GM04504 (cell line): ENCODE results near the gene OR2V2.
"Not testable (repeated sequence)": the region's sequence is repeated elsewhere in the genome, so short reads cannot be mapped to it uniquely, and the experiment has no call there.

Source experiments
- DNase-seq: peaks from one replicate; pipeline ENCODE4 v3.0.0-alpha.2; 2012; ENCODE audit warnings: low read depth

The OR2V2 gene

DNA sequence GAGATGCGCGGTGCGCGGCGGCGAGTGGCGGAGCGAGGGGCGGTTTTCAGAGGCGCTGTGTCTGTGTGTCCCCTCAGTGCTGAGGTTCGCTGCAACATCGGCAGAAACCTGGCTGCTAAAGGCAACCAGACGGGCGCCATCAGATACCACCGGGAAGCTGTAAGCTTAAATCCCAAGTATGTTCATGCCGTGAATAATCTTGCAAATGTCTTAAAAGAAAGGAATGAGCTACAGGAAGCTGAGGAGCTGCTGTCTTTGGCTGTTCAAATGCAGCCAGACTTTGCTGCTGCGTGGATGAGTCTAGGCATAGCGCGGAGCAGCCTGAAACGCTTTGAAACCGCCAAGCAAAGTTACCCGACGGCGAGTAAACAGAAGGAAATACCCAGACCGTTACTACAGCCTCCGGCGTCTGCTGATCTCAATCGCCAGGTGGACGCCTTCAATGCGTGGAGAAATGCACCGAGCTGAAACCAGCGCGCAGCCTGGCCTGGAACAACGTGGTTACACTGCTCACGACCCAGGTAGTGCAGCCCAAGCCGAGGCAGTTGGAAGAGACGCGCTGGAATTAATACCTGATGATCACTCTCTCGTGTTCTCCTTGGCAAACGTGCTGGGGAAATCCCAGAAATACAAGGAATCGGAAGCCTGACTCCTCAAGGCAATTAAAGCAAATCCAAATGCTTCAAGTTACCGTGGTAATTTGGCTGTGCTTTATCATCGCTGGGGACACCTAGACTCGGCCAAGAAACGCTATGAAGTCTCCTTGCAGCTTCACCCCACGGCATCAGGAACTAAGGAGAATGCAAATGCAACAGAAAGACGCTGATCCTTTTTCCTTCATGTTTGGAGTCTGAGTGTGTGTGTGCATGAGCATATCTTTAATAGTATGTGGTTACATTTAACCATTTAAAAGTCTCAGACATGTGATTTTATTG is 32.3 kb upstream of the OR2V2 start:
- DNase-seq = no peak

DNA sequence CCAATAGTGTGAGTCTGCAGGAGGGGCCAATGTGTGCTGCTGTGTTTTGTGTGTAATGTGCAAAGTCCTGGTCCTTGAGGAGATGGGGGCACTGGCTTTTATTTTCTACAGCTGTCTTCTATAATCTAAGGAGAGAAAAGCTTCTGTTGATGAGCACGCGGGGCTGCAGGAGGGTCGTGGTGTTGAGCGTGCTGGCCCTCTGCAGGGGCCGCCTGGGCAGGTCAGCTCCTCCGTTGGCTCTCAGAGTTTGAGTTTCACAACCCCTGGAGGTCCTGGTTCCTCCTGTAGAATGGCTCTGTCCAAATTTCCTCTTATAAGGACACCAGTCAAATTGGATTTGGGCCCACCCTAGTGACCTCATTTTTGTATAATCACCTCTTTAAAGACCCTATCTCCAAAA is 29.0 kb upstream of the OR2V2 start:
- DNase-seq = no peak

DNA sequence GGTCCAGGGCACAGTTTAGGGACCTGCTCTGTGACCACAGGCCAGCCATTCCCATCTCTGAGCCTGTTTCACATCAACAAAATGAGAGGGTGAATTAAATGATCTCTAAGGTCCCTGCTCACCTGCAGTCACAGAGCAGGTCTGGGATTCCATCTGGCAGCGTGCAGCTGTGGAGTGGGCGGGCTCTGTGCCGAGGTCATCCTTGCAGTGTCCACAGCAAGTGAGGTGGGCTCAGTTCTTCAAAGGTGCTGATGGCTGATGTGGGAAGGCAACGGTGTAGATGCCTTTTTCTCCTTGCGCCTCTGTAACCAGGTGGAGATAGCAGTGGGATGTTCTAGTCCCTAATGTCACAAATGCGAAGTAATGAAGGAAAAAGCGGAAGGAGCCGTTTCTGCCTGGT is 28.3 kb upstream of the OR2V2 start:
- DNase-seq = no peak

DNA sequence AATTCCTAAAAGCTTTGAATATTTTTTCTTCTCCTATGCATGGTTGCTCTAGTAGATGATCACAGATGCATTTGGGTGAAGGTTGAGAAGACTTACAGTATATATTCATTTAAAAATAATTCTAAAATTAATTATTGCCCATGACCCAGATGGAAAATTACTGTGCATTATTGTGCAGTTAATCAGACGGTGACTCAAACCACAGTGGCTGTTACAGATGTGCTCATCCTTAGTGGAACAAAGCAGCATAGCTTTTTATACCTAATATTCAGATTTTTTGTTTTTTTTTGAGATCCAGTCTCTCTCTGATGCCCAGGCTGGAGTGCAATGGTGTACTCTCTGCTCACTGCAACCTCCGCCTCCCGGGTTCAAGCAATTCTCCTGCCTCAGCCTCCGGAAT is 27.1 kb upstream of the OR2V2 start:
- DNase-seq = no peak

DNA sequence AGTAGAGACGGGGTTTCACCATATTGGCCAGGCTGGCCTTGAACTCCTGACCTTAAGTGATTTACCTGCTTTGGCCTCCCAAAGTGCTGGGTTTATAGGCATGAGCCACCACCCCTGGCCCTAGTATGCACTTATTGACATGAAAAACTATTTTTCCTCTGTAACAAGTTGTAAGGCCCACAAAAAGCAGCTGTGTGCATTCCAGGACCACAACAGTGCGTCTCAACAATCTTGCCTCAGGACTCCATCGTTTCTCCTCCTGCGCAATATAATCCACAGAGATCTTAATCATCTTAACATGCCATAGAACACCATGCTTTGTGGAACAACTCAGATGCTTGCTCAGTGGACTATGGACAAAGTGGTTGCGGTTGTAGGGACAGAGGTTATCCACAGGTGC is 26.6 kb upstream of the OR2V2 start:
- DNase-seq = no peak

DNA sequence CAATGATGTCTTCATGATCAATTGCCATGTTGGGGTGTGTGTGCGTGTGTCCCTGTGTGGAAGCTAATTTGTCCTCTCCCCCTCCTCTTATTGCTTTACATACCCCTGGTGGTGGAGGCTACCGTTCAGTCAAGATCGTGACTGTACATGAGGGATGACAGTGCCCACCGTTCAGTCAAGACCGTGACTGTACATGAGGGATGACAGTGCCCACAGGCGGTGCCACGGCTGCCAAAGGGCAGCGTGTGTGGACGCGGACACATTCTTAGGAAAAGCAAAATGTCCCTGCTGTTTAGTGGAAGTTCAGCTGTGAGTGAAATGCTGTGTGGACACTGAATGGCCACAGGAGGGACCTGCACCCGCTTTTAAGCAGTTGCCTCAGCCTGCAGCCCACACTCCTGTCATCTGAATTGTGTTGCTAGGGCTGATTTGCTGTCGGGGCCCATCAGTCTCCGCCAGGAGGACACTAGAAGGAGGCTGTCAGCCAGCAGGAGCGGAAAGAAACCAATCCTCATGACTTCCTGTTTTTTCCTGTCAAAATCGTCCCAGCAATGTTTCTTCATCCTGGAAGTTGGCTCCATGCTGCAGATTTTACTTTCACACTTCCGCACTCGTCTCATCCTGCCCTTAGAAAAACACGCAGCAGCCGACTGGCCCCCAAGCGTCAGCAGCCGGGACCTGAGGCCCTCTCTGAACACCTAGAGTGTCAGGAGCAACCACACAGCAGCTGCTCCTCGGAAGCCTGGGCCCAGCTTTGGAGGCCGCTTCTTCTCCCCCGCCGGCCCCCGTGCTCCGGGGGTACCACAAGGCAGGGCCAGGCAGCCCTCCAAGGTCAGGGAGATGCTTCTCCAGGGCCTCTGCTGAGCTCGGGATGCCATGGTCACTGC is 25.5 kb upstream of the OR2V2 start:
- no peak for DNase-seq

DNA sequence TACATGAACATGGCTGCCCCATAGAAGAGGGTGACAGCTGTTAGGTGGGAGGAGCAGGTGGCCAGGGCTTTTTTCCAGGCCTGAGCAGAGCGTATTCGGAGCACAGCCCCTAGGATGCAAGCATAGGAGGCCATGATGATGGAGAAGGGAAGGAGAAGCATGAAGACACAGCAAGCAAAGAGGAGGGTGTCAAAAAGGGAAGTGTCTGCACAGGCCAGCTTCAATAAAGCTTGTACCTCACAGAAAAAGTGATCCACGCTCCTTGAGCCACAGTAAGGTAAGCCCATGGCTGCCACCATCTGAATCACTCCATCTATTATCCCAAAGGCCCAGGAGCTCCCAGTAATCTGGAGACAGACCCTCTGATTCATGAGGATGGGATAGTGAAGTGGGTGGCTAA is 22.9 kb upstream of the OR2V2 start:
- DNase-seq = no peak

DNA sequence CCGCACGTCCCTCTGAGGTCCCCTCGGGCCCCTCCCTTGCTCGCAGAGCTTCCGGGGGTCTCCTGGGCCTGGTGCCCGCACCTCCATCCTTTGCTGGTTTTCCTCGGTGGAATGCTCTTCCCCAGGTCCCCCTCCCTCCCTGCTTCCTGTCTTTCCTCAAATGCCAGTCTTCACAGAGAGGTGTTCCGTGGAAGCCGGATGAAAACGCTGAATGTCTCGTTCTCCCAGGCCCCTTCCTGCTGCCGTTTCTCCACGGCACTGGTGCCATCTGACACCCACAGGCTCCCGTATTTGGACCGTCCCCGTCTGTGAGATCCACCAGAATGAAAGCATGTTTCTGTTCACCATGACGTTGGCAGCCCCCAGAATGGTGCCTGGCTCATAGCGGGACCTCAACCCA is 20.5 kb upstream of the OR2V2 start:
- no peak for DNase-seq

DNA sequence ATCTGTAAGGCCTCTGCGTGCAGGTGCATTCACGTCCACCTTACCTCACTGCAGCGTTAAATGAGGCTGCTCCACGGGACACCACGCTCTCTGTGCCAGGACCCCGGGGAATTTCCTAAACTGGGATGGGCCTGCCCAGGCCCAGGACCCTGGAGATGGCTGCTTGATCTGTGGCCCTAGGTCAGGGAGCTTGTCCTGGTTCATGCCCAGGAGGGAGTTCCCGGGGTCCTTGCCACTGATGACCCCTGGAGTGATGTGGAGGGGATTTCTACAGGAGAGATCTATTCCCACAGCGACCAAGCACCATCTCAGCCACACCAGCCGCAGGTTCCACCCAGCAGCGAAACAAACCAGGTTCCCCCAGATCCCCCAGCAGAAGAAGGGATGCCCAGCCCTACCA is 19.9 kb upstream of the OR2V2 start:
- no peak for DNase-seq

DNA sequence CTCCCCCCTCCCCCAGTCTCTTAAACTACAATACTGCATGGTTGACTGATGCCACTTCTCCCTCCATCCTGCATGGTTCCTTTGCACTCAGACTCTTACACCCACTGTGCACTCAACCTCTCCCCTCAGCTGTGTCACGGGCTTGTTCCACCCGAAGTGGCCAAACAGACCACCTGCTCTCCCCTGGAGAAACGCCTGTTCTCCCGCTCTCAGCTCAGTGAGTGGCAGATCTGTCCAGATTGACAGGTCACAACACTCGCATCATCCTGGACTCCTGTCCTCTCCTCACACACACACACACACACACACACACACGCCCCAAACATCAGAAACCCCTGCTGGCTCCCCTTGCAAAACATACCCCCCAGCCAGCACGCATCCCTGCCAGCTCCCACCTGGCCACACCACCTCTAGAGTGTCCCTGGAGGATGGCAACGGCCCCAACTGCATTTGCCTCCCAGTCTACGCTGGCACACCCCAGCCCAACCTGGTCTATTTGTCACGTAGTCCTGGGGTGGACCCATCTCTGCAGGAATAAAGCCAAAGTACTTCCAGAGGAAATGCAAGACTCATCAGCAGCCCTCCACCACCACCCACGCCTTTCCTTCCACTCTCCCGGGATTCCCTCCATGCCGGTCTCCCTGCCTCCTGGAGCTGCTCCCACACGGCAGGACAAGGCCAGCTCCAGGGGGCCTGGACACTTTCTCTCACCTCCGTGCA is 19.3 kb upstream of the OR2V2 start:
- no peak for DNase-seq

DNA sequence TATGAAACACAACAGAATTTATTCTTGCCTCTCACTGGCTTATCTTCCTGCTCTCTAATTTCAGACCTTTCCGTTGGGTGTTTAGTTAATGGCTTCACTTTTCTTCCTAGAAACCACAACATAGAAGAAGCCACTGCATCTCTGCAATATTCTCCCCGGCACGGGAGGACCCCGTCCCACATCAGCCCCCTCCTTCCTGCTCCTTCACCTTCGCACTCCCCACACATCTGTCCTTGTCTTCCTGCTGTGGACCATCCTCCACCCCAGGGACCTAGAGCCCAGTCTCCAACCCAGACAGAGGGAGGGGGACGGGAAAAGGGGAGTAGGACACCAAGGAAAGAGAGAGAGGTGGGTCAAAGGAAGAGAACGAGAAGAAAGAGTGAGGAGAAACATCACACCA is 17.8 kb upstream of the OR2V2 start:
- DNase-seq = no peak

DNA sequence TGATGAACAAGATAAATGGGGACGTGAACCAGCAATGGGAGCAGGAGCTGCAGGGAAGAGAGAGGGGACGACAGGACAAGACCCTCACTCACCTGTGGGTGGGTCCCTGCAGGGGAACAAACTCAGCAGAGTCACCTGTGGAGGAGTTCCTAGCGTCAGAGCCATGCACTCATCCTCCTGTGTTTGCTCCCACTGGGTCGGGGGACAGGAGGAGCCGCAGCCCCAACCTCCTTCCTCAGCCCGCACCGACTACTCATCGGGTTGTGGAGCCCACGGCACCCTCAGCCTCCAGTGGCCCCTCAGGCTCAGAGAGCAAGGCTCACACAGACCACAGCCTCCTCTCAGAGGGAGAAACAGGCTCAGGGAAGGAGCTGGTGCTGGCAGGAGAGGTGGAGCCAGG is 17.3 kb upstream of the OR2V2 start:
- not testable (repeated sequence) for DNase-seq

DNA sequence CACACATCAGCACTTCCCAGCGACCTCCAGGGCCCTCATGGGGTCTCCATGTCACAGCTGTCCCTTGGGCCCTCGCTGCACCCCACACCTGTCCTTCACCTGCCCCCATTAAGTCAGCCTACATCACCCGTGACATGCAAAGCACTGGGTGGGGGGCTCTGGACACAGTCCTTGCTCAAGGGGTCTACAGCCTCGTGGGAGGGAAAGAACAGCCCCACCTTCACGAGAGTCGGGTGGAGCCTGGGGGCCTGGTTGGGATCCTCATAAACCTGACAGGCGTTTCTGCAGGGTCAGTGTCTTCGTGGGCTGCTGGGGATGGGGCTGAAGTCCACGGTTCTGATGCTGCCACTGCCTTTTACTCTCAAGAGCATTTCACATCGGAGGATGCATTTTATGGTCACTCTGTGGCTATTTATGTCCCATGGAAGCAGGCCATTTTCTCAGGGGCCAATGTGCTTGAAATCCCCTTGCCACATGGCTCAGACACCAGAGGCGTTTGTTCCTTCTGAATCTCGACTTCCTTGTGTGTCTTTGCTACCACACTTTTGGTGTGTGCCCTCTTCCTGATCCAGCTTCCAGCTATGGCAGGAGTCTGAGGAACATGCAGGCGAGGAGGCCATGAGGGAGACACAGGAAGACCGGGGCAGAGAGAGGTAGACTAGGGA is 16.4 kb upstream of the OR2V2 start, which contains the start of gene OR2V1:
OR2V1 (minus strand) TSS at position 338 of the 665 bp plus-strand sequence. CDS start 5,865 bp downstream, outside the sequence.
- DNase-seq = no peak

DNA sequence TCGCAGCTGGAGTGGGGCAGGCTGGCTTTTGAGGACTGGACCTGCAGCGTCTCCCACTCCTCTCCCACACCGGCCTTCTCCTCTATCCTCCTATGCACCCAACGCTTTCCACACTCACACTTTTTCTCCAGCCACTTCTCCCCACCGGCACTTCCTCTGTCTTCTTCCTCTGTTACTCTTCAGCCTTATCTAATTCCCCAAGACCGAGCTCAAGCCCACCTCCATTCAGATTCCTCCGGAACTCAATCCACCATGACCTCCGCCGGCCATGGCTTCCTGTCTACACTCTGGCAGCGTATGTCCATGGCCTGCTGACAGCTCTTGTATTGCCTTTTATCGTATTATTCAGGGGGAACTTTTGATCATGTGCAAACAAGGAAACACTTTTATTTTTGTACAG is 15.9 kb upstream of the OR2V2 start:
- DNase-seq = no peak

DNA sequence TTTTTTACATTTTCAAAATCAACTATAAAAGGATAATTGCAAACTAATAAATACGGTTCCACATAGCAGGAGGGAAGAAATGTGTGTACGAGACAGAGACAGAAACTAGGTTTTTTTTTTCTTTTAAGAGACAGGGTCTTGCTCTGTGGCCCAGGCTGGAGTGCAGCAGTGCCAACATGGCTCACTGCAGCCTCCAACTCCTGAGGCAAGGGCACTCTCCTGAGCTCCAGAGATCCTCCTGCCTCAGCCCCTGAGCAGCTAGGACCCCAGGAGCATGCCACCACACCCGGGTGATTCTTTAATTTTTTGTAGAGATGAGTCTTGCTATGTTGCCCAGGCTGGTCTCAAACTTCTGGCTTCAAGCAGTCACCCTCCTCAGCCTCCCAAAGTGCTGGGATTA is 14.3 kb upstream of the OR2V2 start:
- DNase-seq = no peak

DNA sequence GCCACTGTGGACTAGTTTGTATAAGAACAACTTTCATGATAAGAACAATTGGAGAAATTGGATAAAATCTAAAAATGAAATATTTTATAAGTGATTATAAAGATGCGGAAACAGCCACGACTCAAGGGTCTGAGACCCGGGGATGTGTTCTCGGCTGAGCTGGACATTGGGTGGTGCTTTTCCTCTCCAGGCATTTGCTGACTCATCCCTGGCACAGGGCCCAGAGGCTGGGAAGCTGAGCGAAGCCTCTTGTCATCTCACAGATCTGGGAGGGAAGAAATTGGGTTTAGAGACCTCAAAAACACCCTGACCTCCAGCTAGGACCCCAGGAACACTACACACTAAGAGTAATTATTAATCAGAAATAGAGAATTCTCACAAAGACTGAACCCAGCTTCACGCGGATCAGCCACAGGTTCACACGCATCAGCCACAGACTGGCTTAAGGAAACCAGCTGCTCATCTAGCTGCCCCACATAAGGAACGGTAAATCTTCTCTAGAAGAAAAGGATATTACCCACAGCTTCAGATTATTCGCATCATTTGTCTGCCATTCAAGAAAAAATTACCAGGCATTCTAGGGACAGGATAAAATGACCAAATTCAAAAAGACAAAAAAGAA is 13.7 kb upstream of the OR2V2 start:
- DNase-seq = peak; percentile 32

DNA sequence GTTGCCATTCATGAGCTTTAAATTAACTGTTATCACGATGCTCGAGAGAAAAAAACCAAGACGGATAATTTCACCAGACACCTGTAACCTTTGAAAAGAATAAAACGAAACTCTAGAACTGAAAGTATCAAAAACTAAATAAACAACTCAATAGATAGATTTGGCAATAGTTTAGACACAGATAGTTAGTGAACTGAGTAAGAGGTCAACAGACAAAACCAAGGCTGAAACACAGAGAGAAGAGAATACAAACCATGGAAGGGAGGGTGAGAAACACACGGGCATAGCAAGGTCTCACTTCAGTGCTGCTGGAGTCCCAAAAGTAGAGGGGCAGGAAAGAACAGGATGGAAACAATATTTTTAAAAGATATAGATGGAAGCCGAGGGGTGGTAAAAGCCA is 13.1 kb upstream of the OR2V2 start:
- no peak for DNase-seq

DNA sequence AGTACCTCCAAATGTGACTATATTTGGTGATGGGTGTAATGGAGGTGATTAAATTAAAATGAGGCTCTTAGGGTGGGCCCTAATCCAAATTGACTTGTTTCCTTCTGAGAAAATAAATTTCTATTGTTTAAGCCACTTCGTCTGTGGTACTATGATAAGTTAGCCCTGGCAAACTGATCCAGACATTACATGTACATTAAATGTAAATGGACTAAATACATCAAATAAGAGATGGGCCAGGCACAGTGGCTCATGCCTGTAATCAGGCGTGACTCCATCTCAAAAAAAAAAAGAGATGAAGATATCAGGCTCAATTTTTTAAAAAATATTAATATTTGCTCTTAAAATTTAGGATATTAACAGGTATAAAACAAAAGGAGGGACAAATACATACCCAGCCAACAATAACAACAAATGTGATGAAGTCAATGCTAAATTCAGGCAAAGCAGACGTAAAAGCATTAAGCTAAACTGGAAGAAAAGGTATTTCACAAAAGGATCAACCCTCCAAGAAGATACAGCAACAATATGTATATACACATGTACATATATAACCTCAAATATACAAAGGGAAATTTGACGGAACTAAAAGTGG is 10.9 kb upstream of the OR2V2 start:
- DNase-seq = no peak

DNA sequence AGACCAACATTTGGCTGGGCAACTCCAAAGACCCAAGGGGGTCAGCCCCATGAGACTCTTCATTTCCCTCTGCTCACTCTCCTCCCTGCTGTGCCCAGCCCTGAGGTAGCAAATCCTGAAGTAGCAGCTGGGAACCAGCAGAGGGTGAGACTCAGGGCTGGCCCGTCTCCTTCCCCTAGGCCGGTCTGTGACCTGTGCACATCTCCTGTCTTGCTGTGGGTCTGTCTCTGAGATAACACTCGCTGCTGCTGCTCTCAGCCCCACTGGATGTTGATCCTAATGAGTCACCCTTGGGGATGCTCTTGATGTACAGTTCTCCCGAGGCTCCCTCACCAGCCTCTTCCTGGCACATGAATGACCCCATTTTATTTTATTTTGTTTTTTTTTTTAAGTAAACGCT is 9.1 kb upstream of the OR2V2 start:
- no peak for DNase-seq

DNA sequence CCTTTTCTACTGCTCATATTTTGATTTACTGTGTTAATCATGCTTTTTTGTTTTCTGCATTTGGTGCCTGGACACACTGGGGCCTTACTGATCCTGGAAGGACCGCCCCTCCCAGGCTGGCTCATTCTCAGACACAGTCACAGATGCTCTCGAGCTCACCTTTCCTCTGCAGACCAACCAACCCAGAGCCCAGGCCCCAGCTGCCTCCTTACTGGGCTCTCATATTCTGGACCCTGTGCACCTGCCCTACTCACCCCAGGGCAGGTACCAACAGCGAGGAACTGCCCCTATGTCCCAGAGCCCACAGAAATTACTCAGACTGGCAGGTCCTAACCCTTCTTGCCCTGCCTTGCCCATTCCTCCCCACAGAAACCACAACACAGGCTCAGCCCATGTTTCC is 6.6 kb upstream of the OR2V2 start:
- DNase-seq = no peak

DNA sequence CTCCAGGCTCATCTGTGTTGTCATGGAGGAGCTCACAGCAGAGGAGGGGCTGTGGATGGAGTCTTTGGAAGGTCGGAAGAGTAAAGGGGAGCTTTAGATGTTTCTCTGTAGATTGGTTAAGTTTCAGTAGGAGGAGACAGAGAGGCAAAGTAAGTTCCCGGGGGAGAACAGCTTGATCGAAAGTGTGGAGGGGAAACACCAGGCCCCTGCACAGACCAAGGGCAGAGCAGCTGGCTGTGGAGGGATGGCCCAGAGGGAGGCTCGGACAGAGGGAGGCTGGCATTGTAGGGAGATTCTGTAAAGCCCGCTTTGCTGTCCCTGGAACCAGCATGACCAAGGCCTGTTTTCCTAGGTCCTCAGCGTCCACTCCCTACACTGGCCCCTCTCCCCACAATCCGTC is 5.3 kb upstream of the OR2V2 start:
- DNase-seq = no peak
